Naive thymus-derived CD8-positive, alpha-beta T cell (primary cell): Measurements from ENCODE around the gene GPER1. TPM values are rescaled to one million over a fixed set of nuclear protein-coding genes. Genes with fewer than 3 reads are reported as not detected.

Experiments
- ATAC-seq, 2 donors: fragments of 150-1000 bp; cut with Tn5 transposase in 1 of 2; sonication (Bioruptor Pico), chemical (Tn5 transposase) in 1 of 2; 1 replicate in 1 of 2; 2 replicates in 1 of 2; pipeline ENCODE4 v1.10.0; 2021; ENCODE audit warnings: mild to moderate bottlenecking in 2 of 2, moderate library complexity in 2 of 2
- POLR2A ChIA-PET: fragments of 350-600 bp; sonication (Branson Sonifier 250); formaldehyde crosslinking; loops from one replicate; lab custom pipeline; 2021; ENCODE audit warnings: antibody characterized with exemption; lab: Charles Lee
- DNase-seq, 10 donors: peaks; one replicate each; pipeline versions ENCODE4 v3.0.0 to v3.0.0-alpha.2; 2020 to 2022
- H3K27ac Mint-ChIP-seq, 10 donors: one replicate each; pipeline ENCODE4 v1.8.0; 2020 to 2022; ENCODE audit warnings: mild to moderate bottlenecking in 10 of 10, mixed read lengths in 10 of 10, moderate library complexity in 4 of 10, inconsistent platforms in 1 of 10
- H3K27me3 Mint-ChIP-seq, 5 donors: one replicate each; pipeline ENCODE4 v1.8.0; 2021 to 2022; ENCODE audit warnings: mixed read lengths in 5 of 5
- H3K36me3 Mint-ChIP-seq, 3 donors: one replicate each; pipeline ENCODE4 v1.8.0; 2020 to 2022; ENCODE audit warnings: mixed read lengths in 3 of 3, mild to moderate bottlenecking in 2 of 3, inconsistent platforms in 1 of 3
- H3K4me1 Mint-ChIP-seq, 4 donors: one replicate each; pipeline ENCODE4 v1.8.0; 2021 to 2022; ENCODE audit warnings: mixed read lengths in 4 of 4
- H3K4me3 Mint-ChIP-seq, 10 donors: one replicate each; pipeline ENCODE4 v1.8.0; 2020 to 2022; ENCODE audit warnings: mild to moderate bottlenecking in 10 of 10, mixed read lengths in 10 of 10, moderate library complexity in 6 of 10, inconsistent platforms in 1 of 10
- H3K9me3 Mint-ChIP-seq, 9 donors: one replicate each; pipeline ENCODE4 v1.8.0; 2020 to 2022; ENCODE audit warnings: mixed read lengths in 9 of 9, mild to moderate bottlenecking in 3 of 9, inconsistent platforms in 1 of 9, moderate library complexity in 1 of 9
- polyA plus RNA-seq, 3 donors: library from polyadenylated mRNA; unstranded; fragments of 300-500 nt; fragmentation: Illumina TruSeq; gene quantifications; one replicate each; pipeline ENCODE4 v1.2.3, GENCODE V29; 2021
- total RNA-seq, 8 experiments: library from RNA in 2 of 8; stranded (reverse) in 2 of 8; gene quantifications; one replicate each; pipeline ENCODE4 v1.2.3 and lab custom pipeline; 2021 to 2026

GPER1 gene
- total and polyA plus RNA-seq, 5 experiments from 2014 or later, result 0.11 to 0.25 TPM; not detected in 3

DNA sequence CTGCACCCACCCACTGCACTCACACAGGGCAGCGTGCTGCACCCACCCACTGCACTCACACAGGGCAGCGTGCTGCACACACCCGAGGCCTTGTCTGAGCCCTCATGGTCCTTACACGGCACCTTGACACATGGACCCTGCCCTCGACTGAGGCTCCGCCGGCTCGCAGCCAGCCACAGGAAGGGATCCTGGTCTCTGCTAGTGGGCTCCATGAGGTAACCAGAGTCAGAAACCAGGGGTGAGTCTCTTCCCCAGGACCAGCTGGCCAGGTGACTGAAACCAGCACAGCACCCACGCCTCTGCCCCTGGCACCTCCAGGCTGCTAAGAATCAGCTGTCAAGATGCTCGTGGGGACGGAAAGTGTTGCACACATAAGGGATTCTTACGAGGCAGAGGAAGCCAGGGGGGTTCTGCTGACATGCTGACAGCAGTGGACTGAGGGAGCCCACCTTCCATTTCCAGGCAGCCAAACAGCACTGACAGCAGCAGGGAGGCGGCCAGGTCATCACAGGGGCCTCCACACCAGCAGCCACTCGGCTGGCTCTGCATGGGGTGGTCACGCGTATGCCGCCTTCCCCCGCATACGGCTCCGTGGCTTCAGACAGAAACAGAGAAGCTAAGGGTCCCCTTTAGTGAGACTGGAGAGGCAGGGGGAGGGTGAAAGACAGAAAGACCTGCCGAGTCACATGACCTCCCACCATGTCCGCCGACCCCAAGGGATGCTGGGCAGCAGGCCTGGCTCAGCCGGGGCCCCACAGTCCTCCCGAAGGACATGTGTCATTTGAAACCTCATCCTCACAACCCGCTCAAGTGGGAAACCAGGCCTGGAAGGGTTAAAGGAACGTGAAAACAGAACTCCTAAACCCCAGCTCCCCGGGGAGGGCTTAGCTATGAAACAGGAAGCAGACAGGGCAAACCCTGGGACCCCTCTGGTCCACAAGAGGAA, 34.2 kb downstream of the GPER1 start:
- no peaks in the 10 kb centered on the region for H3K27me3 Mint-ChIP-seq
- no peak for ATAC-seq
- H3K4me1 Mint-ChIP-seq, result peaks cover 7 to 17% (median 11%) of the 10 kb centered on the region in 4 donors
- POLR2A ChIA-PET, result no interaction called here
- H3K4me3 Mint-ChIP-seq, result no peak overlapping the region
- H3K27ac Mint-ChIP-seq, result no peak overlapping the region
- H3K9me3 Mint-ChIP-seq, result no peaks in the 10 kb centered on the region
- peak in 1 of 10 donors; percentile 50 for DNase-seq
- H3K36me3 Mint-ChIP-seq, result peaks cover 0 to 17% (median 6%) of the 10 kb centered on the region in 3 donors

GRCh38 chr7:1122832-1123501, 35.1 kb downstream of the GPER1 start:
- POLR2A ChIA-PET, result no interaction called here
- H3K27ac Mint-ChIP-seq, result no peak overlapping the region
- ATAC-seq (no peak), DNase-seq (peak in 1 of 10 donors; percentile 43)
- H3K9me3 Mint-ChIP-seq, result no peaks in the 10 kb centered on the region
- H3K36me3 Mint-ChIP-seq, result peaks cover 0 to 18% (median 6%) of the 10 kb centered on the region in 3 donors
- peaks cover 7 to 11% (median 9%) of the 10 kb centered on the region in 4 donors for H3K4me1 Mint-ChIP-seq
- no peaks in the 10 kb centered on the region for H3K27me3 Mint-ChIP-seq
- H3K4me3 Mint-ChIP-seq, result no peak overlapping the region

DNA sequence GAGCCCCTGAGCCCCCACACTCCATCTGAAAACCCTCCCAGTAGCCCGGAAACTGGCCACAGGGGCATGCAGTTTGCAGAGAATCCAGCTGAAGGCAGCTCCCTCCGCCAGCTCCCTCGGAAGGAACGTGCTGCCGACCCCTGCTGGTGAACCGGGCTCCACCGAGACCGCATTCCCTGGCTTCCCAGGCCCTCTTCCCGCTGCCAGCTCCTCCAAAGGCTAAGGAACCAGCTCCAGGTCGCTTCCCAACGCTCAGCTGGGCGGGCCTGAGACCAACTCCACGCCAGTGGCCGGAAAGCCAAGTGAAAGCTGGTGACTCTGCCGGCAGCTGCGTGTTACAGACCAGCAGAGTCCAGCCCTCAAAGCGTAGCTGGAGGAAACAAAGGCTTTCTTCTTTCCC, 35.8 kb downstream of the GPER1 start:
- no peak overlapping the region for H3K4me3 Mint-ChIP-seq
- H3K27me3 Mint-ChIP-seq, result no peaks in the 10 kb centered on the region
- no peak for ATAC-seq
- H3K36me3 Mint-ChIP-seq, result peaks cover 0 to 18% (median 6%) of the 10 kb centered on the region in 3 donors
- no peak for DNase-seq
- no peaks in the 10 kb centered on the region for H3K9me3 Mint-ChIP-seq
- no peak overlapping the region for H3K27ac Mint-ChIP-seq
- POLR2A ChIA-PET, result no interaction called here
- H3K4me1 Mint-ChIP-seq, result peaks cover 5 to 8% (median 6%) of the 10 kb centered on the region in 4 donors

DNA sequence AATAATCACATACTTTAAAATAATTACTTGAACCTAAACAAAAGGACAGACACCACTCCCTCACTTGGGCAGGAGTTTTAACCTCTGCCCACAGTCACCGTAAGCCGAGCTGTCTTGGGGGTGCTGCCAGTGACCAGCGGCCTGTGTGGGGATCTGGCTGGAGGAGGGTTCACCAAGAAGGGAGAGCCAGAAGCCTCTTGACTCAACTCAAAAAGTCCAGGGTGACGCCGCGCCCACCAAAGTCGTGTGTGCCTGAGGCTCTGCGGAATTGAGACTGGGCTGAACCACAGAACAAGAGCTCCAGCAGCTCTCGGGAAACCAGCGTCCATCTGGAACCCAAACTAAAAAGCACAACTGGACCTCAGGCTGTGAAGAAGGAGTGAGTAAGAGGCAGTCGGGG, 36.3 kb downstream of the GPER1 start:
- ATAC-seq (no peak), DNase-seq (no peak)
- H3K9me3 Mint-ChIP-seq, result no peaks in the 10 kb centered on the region
- no peak overlapping the region for H3K4me3 Mint-ChIP-seq
- H3K36me3 Mint-ChIP-seq, result peaks cover 0 to 18% (median 6%) of the 10 kb centered on the region in 3 donors
- peaks cover 2 to 4% (median 3%) of the 10 kb centered on the region in 4 donors for H3K4me1 Mint-ChIP-seq
- H3K27me3 Mint-ChIP-seq, result no peaks in the 10 kb centered on the region
- H3K27ac Mint-ChIP-seq, result no peak overlapping the region
- POLR2A ChIA-PET, result no interaction called here

DNA sequence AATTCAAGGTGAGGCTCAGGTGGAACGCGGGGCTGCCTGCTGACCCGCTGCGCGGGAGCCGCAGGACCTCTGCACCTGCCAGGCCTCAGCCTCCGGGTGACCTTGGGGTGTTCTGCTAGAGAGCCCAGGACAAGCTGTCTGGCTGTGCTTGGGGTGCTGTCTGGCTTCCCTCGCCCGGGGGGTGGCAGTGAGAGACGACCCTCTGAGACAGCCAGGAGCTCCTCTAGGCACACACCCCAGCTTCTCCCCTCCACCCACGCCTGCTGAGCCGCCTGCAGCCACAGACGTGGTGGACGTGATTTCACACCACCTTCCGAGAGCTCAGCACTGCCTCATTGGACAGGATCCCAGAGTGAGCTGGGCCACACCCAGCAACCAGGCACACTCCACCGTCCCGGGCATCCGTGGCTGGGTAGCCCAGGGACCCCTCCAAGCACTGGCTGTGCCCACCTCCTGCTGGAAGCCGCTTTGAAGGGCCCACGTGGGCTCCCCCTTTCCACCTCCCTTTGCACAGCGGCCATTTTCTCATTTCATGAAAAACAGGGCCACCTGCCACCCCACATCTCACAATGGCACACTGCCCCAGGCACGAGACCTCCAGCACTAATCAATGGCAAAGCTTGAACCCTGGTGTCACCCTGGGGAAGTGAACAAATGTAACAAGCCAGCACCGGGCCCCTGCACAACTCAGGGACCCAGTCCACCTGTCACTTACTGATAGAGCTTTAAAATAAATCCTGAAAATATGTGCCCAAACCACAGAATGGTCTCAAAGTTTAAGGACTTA, 37.1 kb downstream of the GPER1 start:
- Mint-ChIP-seq H3K4me3 (no peak overlapping the region), H3K36me3 (peaks cover 0 to 24% (median 6%) of the 10 kb centered on the region in 3 donors), H3K9me3 (no peaks in the 10 kb centered on the region), H3K27ac (peak overlapping the region in 1 of 10 donors; percentile 22), H3K27me3 (no peaks in the 10 kb centered on the region), H3K4me1 (peaks cover 0 to 1% (median 0%) of the 10 kb centered on the region in 4 donors)
- POLR2A ChIA-PET, result interaction anchor here (0.7 kb wide), 1 partner anchor 287 kb away, joined by 3 read pairs; no protein-coding TSS in a partner anchor
- ATAC-seq (no peak), DNase-seq (peak in 1 of 10 donors; percentile 59)

GRCh38 chr7:1125603-1125969, 37.7 kb downstream of the GPER1 start:
- POLR2A ChIA-PET, result no interaction called here
- Mint-ChIP-seq H3K27me3 (no peaks in the 10 kb centered on the region), H3K27ac (peak overlapping the region in 1 of 10 donors; percentile 37), H3K4me3 (no peak overlapping the region), H3K9me3 (no peaks in the 10 kb centered on the region), H3K36me3 (peaks cover 0 to 24% (median 6%) of the 10 kb centered on the region in 3 donors), H3K4me1 (peaks cover 0 to 1% (median 0%) of the 10 kb centered on the region in 4 donors)
- peak in 1 of 10 donors; percentile 8 for DNase-seq
- no peak for ATAC-seq

GRCh38 chr7:1127001-1127400, 39.1 kb downstream of the GPER1 start:
- Mint-ChIP-seq H3K27ac (peak overlapping the region in 1 of 10 donors; percentile 39), H3K4me3 (no peak overlapping the region), H3K9me3 (peaks cover 0 to 3% (median 0%) of the 10 kb centered on the region in 9 donors), H3K4me1 (peaks cover 0 to under 1% (median 0%) of the 10 kb centered on the region in 4 donors), H3K27me3 (no peaks in the 10 kb centered on the region), H3K36me3 (peaks cover 4 to 27% (median 10%) of the 10 kb centered on the region in 3 donors)
- DNase-seq, result peak in 1 of 10 donors; percentile 21
- POLR2A ChIA-PET, result no interaction called here
- ATAC-seq, result no peak

GRCh38 chr7:1129431-1129830, 41.5 kb downstream of the GPER1 start:
- Mint-ChIP-seq H3K27me3 (no peaks in the 10 kb centered on the region), H3K9me3 (peaks cover 0 to 3% (median 0%) of the 10 kb centered on the region in 9 donors), H3K27ac (peak overlapping the region in 2 of 10 donors; percentile 11 to 44), H3K4me3 (no peak overlapping the region), H3K36me3 (peaks cover 4 to 25% (median 11%) of the 10 kb centered on the region in 3 donors), H3K4me1 (no peaks in the 10 kb centered on the region)
- POLR2A ChIA-PET, result no interaction called here
- DNase-seq, result peak in 1 of 10 donors; percentile 15
- no peak for ATAC-seq

GRCh38 chr7:1130021-1130990, 42.4 kb downstream of the GPER1 start:
- H3K4me1 Mint-ChIP-seq, result peaks cover 0 to 6% (median 2%) of the 10 kb centered on the region in 4 donors
- peaks cover 4 to 23% (median 9%) of the 10 kb centered on the region in 3 donors for H3K36me3 Mint-ChIP-seq
- peak overlapping the region in 1 of 10 donors; percentile 27 for H3K27ac Mint-ChIP-seq
- peaks cover 0 to 3% (median 0%) of the 10 kb centered on the region in 9 donors for H3K9me3 Mint-ChIP-seq
- peak overlapping the region in 1 of 10 donors; percentile 28 for H3K4me3 Mint-ChIP-seq
- ATAC-seq (no peak), DNase-seq (no peak)
- POLR2A ChIA-PET, result no interaction called here
- H3K27me3 Mint-ChIP-seq, result no peaks in the 10 kb centered on the region

GRCh38 chr7:1131471-1132265, 43.8 kb downstream of the GPER1 start:
- Mint-ChIP-seq H3K4me1 (peaks cover 1 to 10% (median 4%) of the 10 kb centered on the region in 4 donors), H3K36me3 (peaks cover 4 to 15% (median 5%) of the 10 kb centered on the region in 3 donors), H3K9me3 (peaks cover 0 to 3% (median 0%) of the 10 kb centered on the region in 9 donors), H3K4me3 (no peak overlapping the region), H3K27me3 (no peaks in the 10 kb centered on the region), H3K27ac (no peak overlapping the region)
- ATAC-seq, result no peak
- DNase-seq, result no peak
- POLR2A ChIA-PET, result interaction anchor here (0.7 kb wide), 1 partner anchor 22 kb away, joined by 7 read pairs; no protein-coding TSS in a partner anchor
